ENCODE results near the gene NR2E1.

DNA sequence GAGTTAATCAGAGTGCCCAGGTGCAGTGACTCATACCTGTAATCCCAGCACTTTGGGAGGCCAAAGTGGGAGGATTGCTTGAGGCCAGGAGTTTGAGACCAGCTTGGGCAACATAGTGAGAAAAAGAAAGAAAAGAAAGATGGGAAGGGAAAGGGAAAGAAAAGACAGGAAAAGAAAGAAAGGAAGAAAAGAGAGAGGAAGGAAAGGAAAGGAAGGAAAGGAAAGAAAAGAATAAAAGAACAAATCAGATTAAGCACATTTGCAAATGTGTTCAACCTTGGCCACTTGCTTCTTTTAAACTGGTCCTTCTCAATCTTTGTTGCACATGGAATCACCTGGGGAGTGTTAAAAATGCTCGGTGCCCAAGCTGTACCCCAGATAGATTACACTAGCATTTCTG, 28.0 kb downstream of the NR2E1 start:
- TF ChIP-seq, protein P1, sequence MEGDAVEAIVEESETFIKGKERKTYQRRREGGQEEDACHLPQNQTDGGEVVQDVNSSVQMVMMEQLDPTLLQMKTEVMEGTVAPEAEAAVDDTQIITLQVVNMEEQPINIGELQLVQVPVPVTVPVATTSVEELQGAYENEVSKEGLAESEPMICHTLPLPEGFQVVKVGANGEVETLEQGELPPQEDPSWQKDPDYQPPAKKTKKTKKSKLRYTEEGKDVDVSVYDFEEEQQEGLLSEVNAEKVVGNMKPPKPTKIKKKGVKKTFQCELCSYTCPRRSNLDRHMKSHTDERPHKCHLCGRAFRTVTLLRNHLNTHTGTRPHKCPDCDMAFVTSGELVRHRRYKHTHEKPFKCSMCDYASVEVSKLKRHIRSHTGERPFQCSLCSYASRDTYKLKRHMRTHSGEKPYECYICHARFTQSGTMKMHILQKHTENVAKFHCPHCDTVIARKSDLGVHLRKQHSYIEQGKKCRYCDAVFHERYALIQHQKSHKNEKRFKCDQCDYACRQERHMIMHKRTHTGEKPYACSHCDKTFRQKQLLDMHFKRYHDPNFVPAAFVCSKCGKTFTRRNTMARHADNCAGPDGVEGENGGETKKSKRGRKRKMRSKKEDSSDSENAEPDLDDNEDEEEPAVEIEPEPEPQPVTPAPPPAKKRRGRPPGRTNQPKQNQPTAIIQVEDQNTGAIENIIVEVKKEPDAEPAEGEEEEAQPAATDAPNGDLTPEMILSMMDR (IDR thresholded peaks at IDR 0.05): no peak
- TF ChIP-seq POLR2AphosphoS5 (IDR thresholded peaks at IDR 0.05) (no peak), POLR2A (IDR thresholded peaks at IDR 0.05) (no peak), EP300 (IDR thresholded peaks at IDR 0.05) (no peak)

All from stomach (tissue), 4 donors.